C4-2B (cell line): ENCODE data around the gene NEAT1.

ENCODE experiments used
- ZFX ChIP-seq: fragments of 450-650 bp; IDR thresholded peaks from 2 replicates; pipeline ENCODE4 v1.6.1; 2017
- TF ChIP-seq, protein P1 (sequence below): fragments of 450-650 bp; conservative IDR thresholded peaks from 2 replicates; pipeline ENCODE4 v1.5.1; 2017; ENCODE audit warnings: mild to moderate bottlenecking

DNA sequence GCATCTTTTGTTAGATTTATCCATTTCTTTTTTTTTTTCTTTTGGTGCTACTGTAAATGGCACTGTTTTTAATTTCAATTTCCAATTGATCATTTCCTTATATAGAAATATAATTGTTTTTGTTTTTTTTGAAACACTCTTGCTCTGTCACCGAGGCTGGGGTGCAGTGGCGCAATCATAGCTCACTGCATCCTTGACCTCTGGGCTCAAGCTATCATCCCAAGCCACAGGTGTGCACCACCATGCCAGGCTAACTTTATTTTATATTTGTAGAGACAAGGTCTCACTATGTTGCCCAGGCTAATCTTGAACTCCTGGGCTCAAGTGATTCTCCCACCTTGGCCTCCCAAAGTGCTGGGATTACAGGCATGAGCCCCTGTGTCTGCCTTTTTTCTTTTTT lies 19.8 kb upstream of the NEAT1 start:
- TF ChIP-seq, protein P1, sequence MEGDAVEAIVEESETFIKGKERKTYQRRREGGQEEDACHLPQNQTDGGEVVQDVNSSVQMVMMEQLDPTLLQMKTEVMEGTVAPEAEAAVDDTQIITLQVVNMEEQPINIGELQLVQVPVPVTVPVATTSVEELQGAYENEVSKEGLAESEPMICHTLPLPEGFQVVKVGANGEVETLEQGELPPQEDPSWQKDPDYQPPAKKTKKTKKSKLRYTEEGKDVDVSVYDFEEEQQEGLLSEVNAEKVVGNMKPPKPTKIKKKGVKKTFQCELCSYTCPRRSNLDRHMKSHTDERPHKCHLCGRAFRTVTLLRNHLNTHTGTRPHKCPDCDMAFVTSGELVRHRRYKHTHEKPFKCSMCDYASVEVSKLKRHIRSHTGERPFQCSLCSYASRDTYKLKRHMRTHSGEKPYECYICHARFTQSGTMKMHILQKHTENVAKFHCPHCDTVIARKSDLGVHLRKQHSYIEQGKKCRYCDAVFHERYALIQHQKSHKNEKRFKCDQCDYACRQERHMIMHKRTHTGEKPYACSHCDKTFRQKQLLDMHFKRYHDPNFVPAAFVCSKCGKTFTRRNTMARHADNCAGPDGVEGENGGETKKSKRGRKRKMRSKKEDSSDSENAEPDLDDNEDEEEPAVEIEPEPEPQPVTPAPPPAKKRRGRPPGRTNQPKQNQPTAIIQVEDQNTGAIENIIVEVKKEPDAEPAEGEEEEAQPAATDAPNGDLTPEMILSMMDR, result no peak
- no peak for TF ChIP-seq ZFX
